ENCODE measurements around the gene GRHL1.
"Not testable (repeated sequence)": the region's sequence is repeated elsewhere in the genome, so short reads cannot be mapped to it uniquely, and the experiment has no call there.

DNA sequence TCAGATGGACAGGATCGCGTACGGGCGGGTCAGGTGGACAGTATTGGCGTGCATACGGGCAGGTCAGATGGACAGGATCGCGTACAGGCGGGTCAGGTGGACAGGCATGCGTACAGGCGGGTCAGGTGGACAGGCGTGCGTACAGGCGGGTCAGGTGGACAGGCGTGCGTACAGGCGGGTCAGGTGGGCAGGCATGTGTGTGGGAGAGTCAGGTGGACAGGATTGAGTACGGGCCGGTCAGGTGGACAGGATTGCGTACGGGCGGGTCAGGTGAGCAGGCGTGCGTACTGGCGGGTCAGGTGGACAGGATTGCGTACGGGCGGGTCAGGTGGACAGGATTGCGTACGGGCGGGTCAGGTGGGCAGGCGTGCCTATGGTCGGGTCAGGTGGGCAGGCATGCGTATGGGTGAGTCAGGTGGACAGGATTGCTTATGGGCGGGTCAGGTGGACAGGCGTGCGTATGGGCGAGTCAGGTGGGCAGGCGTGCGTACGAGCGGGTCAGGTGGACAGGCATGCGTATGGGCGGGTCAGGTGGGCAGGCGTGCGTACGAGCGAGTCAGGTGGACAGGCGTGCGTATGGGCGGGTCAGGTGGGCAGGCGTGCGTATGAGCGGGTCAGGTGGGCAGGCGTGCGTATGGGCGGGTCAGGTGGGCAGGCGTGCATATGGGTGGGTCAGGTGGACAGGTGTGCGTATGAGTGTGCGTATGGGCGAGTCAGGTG is 60.3 kb downstream of the GRHL1 start:
- TF ChIP-seq, protein P1, sequence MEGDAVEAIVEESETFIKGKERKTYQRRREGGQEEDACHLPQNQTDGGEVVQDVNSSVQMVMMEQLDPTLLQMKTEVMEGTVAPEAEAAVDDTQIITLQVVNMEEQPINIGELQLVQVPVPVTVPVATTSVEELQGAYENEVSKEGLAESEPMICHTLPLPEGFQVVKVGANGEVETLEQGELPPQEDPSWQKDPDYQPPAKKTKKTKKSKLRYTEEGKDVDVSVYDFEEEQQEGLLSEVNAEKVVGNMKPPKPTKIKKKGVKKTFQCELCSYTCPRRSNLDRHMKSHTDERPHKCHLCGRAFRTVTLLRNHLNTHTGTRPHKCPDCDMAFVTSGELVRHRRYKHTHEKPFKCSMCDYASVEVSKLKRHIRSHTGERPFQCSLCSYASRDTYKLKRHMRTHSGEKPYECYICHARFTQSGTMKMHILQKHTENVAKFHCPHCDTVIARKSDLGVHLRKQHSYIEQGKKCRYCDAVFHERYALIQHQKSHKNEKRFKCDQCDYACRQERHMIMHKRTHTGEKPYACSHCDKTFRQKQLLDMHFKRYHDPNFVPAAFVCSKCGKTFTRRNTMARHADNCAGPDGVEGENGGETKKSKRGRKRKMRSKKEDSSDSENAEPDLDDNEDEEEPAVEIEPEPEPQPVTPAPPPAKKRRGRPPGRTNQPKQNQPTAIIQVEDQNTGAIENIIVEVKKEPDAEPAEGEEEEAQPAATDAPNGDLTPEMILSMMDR (IDR thresholded peaks at IDR 0.05), result not testable (repeated sequence)
- TF ChIP-seq POLR2A (IDR thresholded peaks at IDR 0.05), result not testable (repeated sequence)
